ENCODE measurements around the gene DZIP1L. TPM values are rescaled to one million over a fixed set of nuclear protein-coding genes. Genes with fewer than 3 reads are reported as not detected.
"Not testable (repeated sequence)": the region's sequence is repeated elsewhere in the genome, so short reads cannot be mapped to it uniquely, and the experiment has no call there.

DZIP1L gene
- polyA plus RNA-seq, 3 donors from 2014 or later: not detected

- Mint-ChIP-seq H3K36me3 (no peaks in the 10 kb centered on the region), H3K27ac (no peak overlapping the region), H3K4me1 (no peaks in the 10 kb centered on the region), H3K9me3 (no peaks in the 10 kb centered on the region), H3K27me3 (ENCODE audit: low read depth in 3 of 3) (peaks cover 4 to 9% (median 5%) of the 10 kb centered on the region in 3 donors), H3K4me3 (no peak overlapping the region)
- no peak for DNase-seq
Measured at GRCh38 chr3:138127636-138128365, 12.4 kb upstream of the DZIP1L start.

- no peak overlapping the region for H3K4me3 Mint-ChIP-seq
- H3K36me3 Mint-ChIP-seq: no peaks in the 10 kb centered on the region
- H3K9me3 Mint-ChIP-seq: no peaks in the 10 kb centered on the region
- no peak overlapping the region for H3K27ac Mint-ChIP-seq
- peaks cover 4 to 13% (median 5%) of the 10 kb centered on the region in 3 donors for H3K27me3 Mint-ChIP-seq (ENCODE audit: low read depth in 3 of 3)
- no peaks in the 10 kb centered on the region for H3K4me1 Mint-ChIP-seq
- no peak for DNase-seq
Measured at GRCh38 chr3:138125548-138126221, 10.3 kb upstream of the DZIP1L start.

GRCh38 chr3:138124706-138125355 lies 9.4 kb upstream of the DZIP1L start:
- Mint-ChIP-seq H3K36me3 (no peaks in the 10 kb centered on the region), H3K9me3 (no peaks in the 10 kb centered on the region), H3K4me1 (no peaks in the 10 kb centered on the region), H3K27ac (no peak overlapping the region), H3K4me3 (no peak overlapping the region), H3K27me3 (ENCODE audit: low read depth in 3 of 3) (peaks cover 4 to 13% (median 5%) of the 10 kb centered on the region in 3 donors)
- DNase-seq: no peak

GRCh38 chr3:138124188-138124587 lies 8.8 kb upstream of the DZIP1L start:
- Mint-ChIP-seq H3K36me3 (no peaks in the 10 kb centered on the region), H3K27ac (no peak overlapping the region), H3K27me3 (ENCODE audit: low read depth in 3 of 3) (peaks cover 4 to 13% (median 5%) of the 10 kb centered on the region in 3 donors), H3K4me3 (no peak overlapping the region), H3K9me3 (no peaks in the 10 kb centered on the region), H3K4me1 (no peaks in the 10 kb centered on the region)
- no peak for DNase-seq

GRCh38 chr3:138119423-138119766 lies 4.0 kb upstream of the DZIP1L start:
- no peak for DNase-seq
- Mint-ChIP-seq H3K27me3 (ENCODE audit: low read depth in 3 of 3) (peaks cover 5 to 19% (median 10%) of the 10 kb centered on the region in 3 donors), H3K9me3 (no peaks in the 10 kb centered on the region), H3K4me3 (no peak overlapping the region), H3K4me1 (peaks cover 11% of the 10 kb centered on the region in 2 donors), H3K27ac (no peak overlapping the region), H3K36me3 (no peaks in the 10 kb centered on the region)

- H3K9me3 Mint-ChIP-seq: no peaks in the 10 kb centered on the region
- H3K27ac Mint-ChIP-seq: no peak overlapping the region
- H3K27me3 Mint-ChIP-seq (ENCODE audit: low read depth in 3 of 3): peaks cover 5 to 16% (median 10%) of the 10 kb centered on the region in 3 donors
- no peaks in the 10 kb centered on the region for H3K36me3 Mint-ChIP-seq
- peaks cover 11% of the 10 kb centered on the region in 2 donors for H3K4me1 Mint-ChIP-seq
- DNase-seq: no peak
- no peak overlapping the region for H3K4me3 Mint-ChIP-seq
Measured at GRCh38 chr3:138118612-138119422, 3.4 kb upstream of the DZIP1L start.

- DNase-seq: no peak
- Mint-ChIP-seq H3K27ac (no peak overlapping the region), H3K4me1 (peaks cover 11% of the 10 kb centered on the region in 2 donors), H3K36me3 (no peaks in the 10 kb centered on the region), H3K4me3 (peak overlapping the region; percentile 57 to 76 (median 63)), H3K9me3 (no peaks in the 10 kb centered on the region), H3K27me3 (ENCODE audit: low read depth in 3 of 3) (peaks cover 5 to 17% (median 5%) of the 10 kb centered on the region in 3 donors)
Measured at GRCh38 chr3:138114431-138114918, 933 bp downstream of the DZIP1L start.

- DNase-seq: no peak
- Mint-ChIP-seq H3K27me3 (ENCODE audit: low read depth in 3 of 3) (peaks cover 5 to 11% (median 6%) of the 10 kb centered on the region in 3 donors), H3K27ac (no peak overlapping the region), H3K36me3 (no peaks in the 10 kb centered on the region), H3K4me1 (peaks cover 11% of the 10 kb centered on the region in 2 donors), H3K4me3 (no peak overlapping the region), H3K9me3 (no peaks in the 10 kb centered on the region)
Measured at GRCh38 chr3:138113326-138113725, 2.1 kb downstream of the DZIP1L start.

- H3K36me3 Mint-ChIP-seq: no peaks in the 10 kb centered on the region
- DNase-seq: no peak
- no peaks in the 10 kb centered on the region for H3K9me3 Mint-ChIP-seq
Measured at GRCh38 chr3:138112362-138112761, 3.0 kb downstream of the DZIP1L start.

GRCh38 chr3:138105598-138105997 lies 9.8 kb downstream of the DZIP1L start:
- no peaks in the 10 kb centered on the region for H3K4me1 Mint-ChIP-seq

More at GRCh38 chr3:138112362-138112761, 3.0 kb downstream of the DZIP1L start:
- Mint-ChIP-seq H3K27ac (no peak overlapping the region), H3K27me3 (ENCODE audit: low read depth in 3 of 3) (peaks cover 4 to 10% (median 6%) of the 10 kb centered on the region in 3 donors), H3K4me1 (peaks cover 11% of the 10 kb centered on the region in 2 donors), H3K4me3 (no peak overlapping the region)

GRCh38 chr3:138103466-138103865 lies 11.9 kb downstream of the DZIP1L start:
- H3K4me3 Mint-ChIP-seq: no peak overlapping the region
- no peak for DNase-seq
- H3K27me3 Mint-ChIP-seq (ENCODE audit: low read depth in 3 of 3): peaks cover 1 to 2% (median 1%) of the 10 kb centered on the region in 3 donors
- no peaks in the 10 kb centered on the region for H3K4me1 Mint-ChIP-seq
- no peaks in the 10 kb centered on the region for H3K9me3 Mint-ChIP-seq
- H3K27ac Mint-ChIP-seq: no peak overlapping the region
- H3K36me3 Mint-ChIP-seq: no peaks in the 10 kb centered on the region

More at GRCh38 chr3:138105598-138105997, 9.8 kb downstream of the DZIP1L start:
- no peak overlapping the region for H3K4me3 Mint-ChIP-seq
- no peak for DNase-seq
- H3K27me3 Mint-ChIP-seq (ENCODE audit: low read depth in 3 of 3): peaks cover 0 to 5% (median 1%) of the 10 kb centered on the region in 3 donors
- H3K36me3 Mint-ChIP-seq: no peaks in the 10 kb centered on the region
- no peaks in the 10 kb centered on the region for H3K9me3 Mint-ChIP-seq
- H3K27ac Mint-ChIP-seq: no peak overlapping the region

GRCh38 chr3:138101351-138101940 lies 14.0 kb downstream of the DZIP1L start:
- not testable (repeated sequence) for H3K9me3 Mint-ChIP-seq; H3K27me3 Mint-ChIP-seq (ENCODE audit: low read depth in 3 of 3)

GRCh38 chr3:138099417-138099816 lies 16.0 kb downstream of the DZIP1L start:
- no peaks in the 10 kb centered on the region for H3K4me1 Mint-ChIP-seq
- peaks cover 0 to 1% (median 0%) of the 10 kb centered on the region in 3 donors for H3K27me3 Mint-ChIP-seq (ENCODE audit: low read depth in 3 of 3)
- no peaks in the 10 kb centered on the region for H3K9me3 Mint-ChIP-seq
- no peak overlapping the region for H3K27ac Mint-ChIP-seq
- no peak for DNase-seq
- H3K4me3 Mint-ChIP-seq: no peak overlapping the region
- no peaks in the 10 kb centered on the region for H3K36me3 Mint-ChIP-seq

More at GRCh38 chr3:138101351-138101940, 14.0 kb downstream of the DZIP1L start:
- not testable (repeated sequence) for DNase-seq, H3K4me3 Mint-ChIP-seq, H3K36me3 Mint-ChIP-seq, H3K27ac Mint-ChIP-seq, H3K4me1 Mint-ChIP-seq

All from immature natural killer cell (primary cell).